Progenitor cell of endocrine pancreas (in vitro differentiated cells): ENCODE data around the gene PPM1E. TPM values are rescaled to one million over a fixed set of nuclear protein-coding genes. Genes with fewer than 3 reads are reported as not detected.
"Not testable (repeated sequence)": the region's sequence is repeated elsewhere in the genome, so short reads cannot be mapped to it uniquely, and the experiment has no call there.

Experiments
- DNase-seq: peaks from one replicate; pipeline ENCODE4 v3.0.0; 2021; ENCODE audit warnings: low spot score; ENCODE audit not compliant: unreplicated experiment
- H3K27ac Mint-ChIP-seq: 2 replicates; pipeline ENCODE4 v1.8.0; 2021; ENCODE audit warnings: mild to moderate bottlenecking, moderate library complexity, mixed read lengths
- H3K27me3 Mint-ChIP-seq: 2 replicates; pipeline ENCODE4 v1.8.0; 2021; ENCODE audit warnings: mixed read lengths
- H3K36me3 Mint-ChIP-seq: 2 replicates; pipeline ENCODE4 v1.8.0; 2022; ENCODE audit warnings: mixed read lengths; ENCODE audit not compliant: insufficient read depth
- H3K4me1 Mint-ChIP-seq: 2 replicates; pipeline ENCODE4 v1.8.0; 2021; ENCODE audit warnings: low read depth, mixed read lengths
- H3K4me3 Mint-ChIP-seq: 2 replicates; pipeline ENCODE4 v1.8.0; 2021; ENCODE audit warnings: low read depth, mild to moderate bottlenecking, moderate library complexity, mixed read lengths
- H3K9me3 Mint-ChIP-seq: 2 replicates; pipeline ENCODE4 v1.8.0; 2021; ENCODE audit warnings: low read depth, mixed read lengths
- total RNA-seq: library from RNA; stranded (reverse); gene quantifications from 2 replicates; pipeline ENCODE4 v1.2.1, GENCODE V29; 2021
- TF ChIP-seq, protein P1 (sequence below): fragments of 200-600 bp; sonication (generic); IDR thresholded peaks from one replicate; pipeline ENCODE4 v1.5.0; 2021; ENCODE audit warnings: antibody characterized with exemption, mild to moderate bottlenecking; ENCODE audit not compliant: unreplicated experiment

PPM1E gene
- total RNA-seq, 1 donor from 2014 or later: 1.6 TPM

DNA sequence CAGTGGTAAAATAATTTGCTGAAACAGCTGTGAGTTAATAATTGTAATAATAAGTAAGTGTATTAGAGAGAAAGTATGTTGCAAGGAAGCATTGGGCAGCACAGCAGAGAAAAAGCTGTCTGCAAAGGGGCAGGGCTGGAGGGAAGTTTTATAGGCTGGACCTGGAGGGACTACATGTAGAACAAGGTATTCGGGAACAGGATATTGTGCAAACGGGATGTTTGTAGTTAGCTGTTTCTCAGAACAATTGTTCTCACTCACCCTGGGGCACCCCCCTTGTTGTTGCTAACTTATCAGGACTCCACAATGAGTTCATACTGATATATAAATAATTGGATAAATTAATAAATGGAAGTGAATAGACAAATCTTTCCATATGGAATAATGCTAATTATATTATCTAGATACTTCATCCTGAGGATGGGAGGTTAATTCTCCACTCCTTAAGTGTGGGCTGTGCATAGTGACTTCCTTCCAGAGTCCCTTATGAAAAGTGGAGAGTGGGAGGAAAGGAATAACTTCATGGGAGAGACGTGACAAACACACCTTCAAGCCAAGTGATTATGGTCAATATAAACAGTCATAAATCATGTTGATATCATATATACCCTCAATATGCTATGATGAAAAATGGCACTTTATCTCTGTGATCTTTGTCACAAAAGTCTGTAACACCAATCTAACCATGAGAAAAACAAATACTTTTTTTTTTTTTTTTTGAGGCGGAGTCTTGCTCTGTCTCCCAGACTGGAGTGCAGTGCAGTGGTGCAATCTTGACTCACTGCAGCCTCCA, 85.4 kb downstream of the PPM1E start:
- no peaks in the 10 kb centered on the region for H3K9me3 Mint-ChIP-seq
- H3K27ac Mint-ChIP-seq: no peak overlapping the region
- no peaks in the 10 kb centered on the region for H3K4me1 Mint-ChIP-seq
- DNase-seq: no peak
- no peaks in the 10 kb centered on the region for H3K36me3 Mint-ChIP-seq
- TF ChIP-seq, protein P1, sequence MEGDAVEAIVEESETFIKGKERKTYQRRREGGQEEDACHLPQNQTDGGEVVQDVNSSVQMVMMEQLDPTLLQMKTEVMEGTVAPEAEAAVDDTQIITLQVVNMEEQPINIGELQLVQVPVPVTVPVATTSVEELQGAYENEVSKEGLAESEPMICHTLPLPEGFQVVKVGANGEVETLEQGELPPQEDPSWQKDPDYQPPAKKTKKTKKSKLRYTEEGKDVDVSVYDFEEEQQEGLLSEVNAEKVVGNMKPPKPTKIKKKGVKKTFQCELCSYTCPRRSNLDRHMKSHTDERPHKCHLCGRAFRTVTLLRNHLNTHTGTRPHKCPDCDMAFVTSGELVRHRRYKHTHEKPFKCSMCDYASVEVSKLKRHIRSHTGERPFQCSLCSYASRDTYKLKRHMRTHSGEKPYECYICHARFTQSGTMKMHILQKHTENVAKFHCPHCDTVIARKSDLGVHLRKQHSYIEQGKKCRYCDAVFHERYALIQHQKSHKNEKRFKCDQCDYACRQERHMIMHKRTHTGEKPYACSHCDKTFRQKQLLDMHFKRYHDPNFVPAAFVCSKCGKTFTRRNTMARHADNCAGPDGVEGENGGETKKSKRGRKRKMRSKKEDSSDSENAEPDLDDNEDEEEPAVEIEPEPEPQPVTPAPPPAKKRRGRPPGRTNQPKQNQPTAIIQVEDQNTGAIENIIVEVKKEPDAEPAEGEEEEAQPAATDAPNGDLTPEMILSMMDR: no peak
- no peak overlapping the region for H3K4me3 Mint-ChIP-seq
- H3K27me3 Mint-ChIP-seq: no peaks in the 10 kb centered on the region

DNA sequence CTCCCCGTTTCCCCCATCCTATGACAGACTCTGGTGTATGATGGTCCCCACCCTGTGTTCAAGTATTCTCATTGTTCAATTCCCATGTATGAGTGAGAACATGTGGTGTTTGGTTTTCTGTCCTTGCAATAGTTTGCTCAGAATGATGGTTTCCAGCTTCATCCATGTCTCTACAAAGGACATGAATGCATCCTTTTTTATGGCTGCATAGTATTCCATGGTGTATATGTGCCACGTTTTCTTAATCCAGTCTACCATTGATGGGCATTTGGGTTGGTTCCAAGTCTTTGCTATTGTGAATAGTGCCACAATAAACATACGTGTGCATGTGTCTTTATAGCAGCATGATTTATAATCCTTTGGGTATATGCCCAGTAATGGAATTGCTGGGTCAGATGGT, 90.8 kb downstream of the PPM1E start:
- H3K4me3 Mint-ChIP-seq, H3K36me3 Mint-ChIP-seq, DNase-seq, H3K27ac Mint-ChIP-seq, H3K4me1 Mint-ChIP-seq, H3K27me3 Mint-ChIP-seq: not testable (repeated sequence)
- peaks cover 14% of the 10 kb centered on the region for H3K9me3 Mint-ChIP-seq

DNA sequence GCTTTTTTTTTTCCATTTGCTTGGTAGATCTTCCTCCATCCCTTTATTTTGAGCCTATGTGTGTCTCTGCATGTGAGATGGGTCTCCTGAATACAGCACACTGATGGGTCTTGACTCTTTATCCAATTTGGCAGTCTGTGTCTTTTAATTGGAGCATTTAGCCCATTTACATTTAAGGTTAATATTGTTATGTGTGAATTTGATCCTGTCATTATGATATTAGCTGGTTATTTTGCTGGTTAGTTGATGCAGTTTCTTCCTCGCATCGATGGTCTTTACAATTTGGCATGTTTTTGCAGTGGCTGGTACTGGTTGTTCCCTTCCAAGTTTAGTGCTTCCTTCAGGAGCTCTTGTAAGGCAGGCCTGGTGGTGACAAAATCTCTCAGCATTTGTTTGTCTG, 94.5 kb downstream of the PPM1E start:
- H3K4me3 Mint-ChIP-seq, H3K36me3 Mint-ChIP-seq, H3K27ac Mint-ChIP-seq, H3K4me1 Mint-ChIP-seq, H3K27me3 Mint-ChIP-seq, DNase-seq: not testable (repeated sequence)
- H3K9me3 Mint-ChIP-seq: peaks cover 17% of the 10 kb centered on the region

DNA sequence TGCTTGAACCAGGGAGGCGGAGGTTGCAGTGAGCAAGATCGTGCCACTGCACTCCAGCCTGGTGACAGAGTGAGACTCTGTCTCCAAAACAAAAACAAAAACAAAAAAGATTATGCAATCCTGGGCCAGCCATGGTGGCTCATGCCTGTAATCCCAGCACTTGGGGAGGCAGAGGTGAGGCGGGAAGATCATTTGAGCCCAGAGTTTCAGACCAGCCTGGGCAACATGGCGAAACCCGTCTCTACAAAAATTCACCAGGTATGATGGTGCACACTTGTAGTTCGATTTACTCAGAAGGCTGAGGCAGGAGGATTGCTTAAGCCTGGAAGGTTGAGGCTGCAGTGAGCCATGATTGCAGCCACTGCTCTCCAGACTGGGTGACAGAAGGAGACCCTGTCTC, 109.6 kb downstream of the PPM1E start:
- Mint-ChIP-seq H3K4me3 (no peak overlapping the region), H3K27ac (no peak overlapping the region), H3K36me3 (no peaks in the 10 kb centered on the region), H3K9me3 (no peaks in the 10 kb centered on the region), H3K4me1 (no peaks in the 10 kb centered on the region), H3K27me3 (no peaks in the 10 kb centered on the region)
- TF ChIP-seq, protein P1: no peak
- DNase-seq: no peak

DNA sequence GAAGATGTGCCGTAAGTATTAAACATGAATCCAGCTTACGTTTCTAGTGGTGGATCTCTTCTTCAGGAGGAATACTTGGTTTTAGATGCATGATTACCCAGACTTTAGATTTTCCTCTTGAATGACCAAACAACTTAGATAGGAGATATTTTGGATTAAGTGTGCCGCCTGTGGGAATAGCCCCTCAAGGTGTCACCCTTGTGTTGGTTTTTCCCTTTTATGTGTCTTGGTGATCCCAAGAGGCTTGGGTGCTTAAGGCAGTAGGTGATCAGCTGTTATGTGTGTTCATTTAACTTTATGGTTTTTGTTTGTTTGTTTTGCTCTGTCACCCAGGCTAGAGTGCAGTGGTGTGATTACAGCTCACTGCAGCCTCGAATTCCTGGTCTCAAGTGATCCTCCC, 115.1 kb downstream of the PPM1E start:
- TF ChIP-seq, protein P1: no peak
- no peaks in the 10 kb centered on the region for H3K36me3 Mint-ChIP-seq
- H3K27ac Mint-ChIP-seq: no peak overlapping the region
- H3K4me3 Mint-ChIP-seq: no peak overlapping the region
- no peak for DNase-seq
- H3K4me1 Mint-ChIP-seq: no peaks in the 10 kb centered on the region
- H3K27me3 Mint-ChIP-seq: no peaks in the 10 kb centered on the region
- H3K9me3 Mint-ChIP-seq: no peaks in the 10 kb centered on the region

DNA sequence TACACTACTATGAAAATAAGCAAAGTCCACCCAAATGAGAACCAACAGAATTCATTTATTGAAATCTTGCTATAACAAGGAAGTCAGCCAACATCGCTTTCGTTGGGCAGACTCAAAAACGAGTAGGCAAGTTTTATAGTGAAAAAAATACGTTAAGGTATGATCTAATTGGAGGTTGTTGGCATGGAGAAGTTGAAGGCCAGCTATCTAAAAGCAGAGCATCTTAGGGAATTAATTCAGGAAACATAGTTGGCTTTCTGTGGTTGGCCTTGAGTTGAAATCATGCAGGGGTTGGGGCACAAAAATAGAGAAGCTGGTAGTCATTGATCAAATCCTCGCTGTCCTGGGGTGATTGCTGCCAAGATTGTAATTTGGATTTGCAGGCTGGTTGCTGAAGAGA, 118.3 kb downstream of the PPM1E start:
- Mint-ChIP-seq H3K36me3 (no peaks in the 10 kb centered on the region), H3K9me3 (no peaks in the 10 kb centered on the region), H3K27ac (no peak overlapping the region), H3K4me3 (no peak overlapping the region), H3K27me3 (no peaks in the 10 kb centered on the region), H3K4me1 (no peaks in the 10 kb centered on the region)
- no peak for DNase-seq
- TF ChIP-seq, protein P1: no peak
